PFSK-1 (cell line): ENCODE measurements around the gene REPS1.

Experiments used
- POLR2AphosphoS5 ChIP-seq: IDR thresholded peaks from 2 replicates; pipeline ENCODE4 v1.6.1; 2012; ENCODE audit warnings: low read depth, mild to moderate bottlenecking, control low read depth, low read length, moderate library complexity
- REST ChIP-seq, 2 experiments: IDR thresholded peaks; 2 replicates each; pipeline versions ENCODE4 v1.6.1 to v1.8.0; 2011 to 2012; ENCODE audit warnings: low read depth in 2 of 2, low read length in 2 of 2, control low read depth in 1 of 2, inconsistent platforms in 1 of 2, mild to moderate bottlenecking in 1 of 2, moderate library complexity in 1 of 2; ENCODE audit not compliant: insufficient read depth in 1 of 2
- SIN3A ChIP-seq: IDR thresholded peaks from 2 replicates; pipeline ENCODE4 v1.6.1; 2012; ENCODE audit warnings: mild to moderate bottlenecking, low read length, moderate library complexity, borderline replicate concordance; ENCODE audit not compliant: insufficient read depth
- TAF1 ChIP-seq: IDR thresholded peaks from 2 replicates; pipeline ENCODE4 v1.6.1; 2012; ENCODE audit warnings: low read length, control low read depth, borderline replicate concordance; ENCODE audit not compliant: insufficient read depth

GRCh38 chr6:139016337-139017213, 28.5 kb upstream of the REPS1 start:
- TF ChIP-seq TAF1, result no peak
- no peak for TF ChIP-seq POLR2AphosphoS5
- TF ChIP-seq REST (IDR thresholded peaks at IDR 0.05; ENCODE audit: insufficient read depth in 1 of 2, low read depth in 2 of 2, low read length in 2 of 2), result no peak
- TF ChIP-seq SIN3A, result no peak
